Naive thymus-derived CD4-positive, alpha-beta T cell (primary cell): ENCODE results near the gene TBC1D10A. TPM values are rescaled to one million over a fixed set of nuclear protein-coding genes. Genes with fewer than 3 reads are reported as not detected.

ENCODE experiments used
- ATAC-seq: fragments of 150-1000 bp; cut with Tn5 transposase; 2 replicates; pipeline ENCODE4 v1.10.0; 2021; ENCODE audit warnings: mild to moderate bottlenecking, moderate library complexity
- CTCF ChIA-PET: fragments of 350-600 bp; sonication (Branson Sonifier 250); formaldehyde crosslinking; loops from one replicate; lab custom pipeline; 2021; ENCODE audit warnings: antibody characterized with exemption; lab: Charles Lee
- POLR2A ChIA-PET: fragments of 350-600 bp; sonication (Branson Sonifier 250); formaldehyde crosslinking; loops from one replicate; lab custom pipeline; 2021; ENCODE audit warnings: antibody characterized with exemption, inconsistent platforms; lab: Charles Lee
- DNase-seq, 9 donors: peaks; one replicate each; pipeline versions ENCODE4 v3.0.0 to v3.0.0-alpha.2; 2020 to 2022; ENCODE audit warnings: mixed read lengths in 1 of 9
- H3K27ac ChIP-seq: one replicate; pipeline ENCODE4 v1.7.0; 2013; ENCODE audit warnings: mild to moderate bottlenecking, low read depth, low read length, moderate library complexity
- H3K27me3 ChIP-seq, 2 donors: one replicate each; pipeline ENCODE4 v1.7.0; 2013; ENCODE audit warnings: low read length in 2 of 2, mild to moderate bottlenecking in 2 of 2, moderate library complexity in 2 of 2; ENCODE audit not compliant: control insufficient read depth in 2 of 2, insufficient read depth in 2 of 2
- H3K36me3 ChIP-seq, 3 experiments: 1 replicate in 2 of 3; 2 replicates in 1 of 3; pipeline ENCODE4 v1.7.0; 2013; ENCODE audit warnings: low read length in 3 of 3, mild to moderate bottlenecking in 3 of 3, moderate library complexity in 1 of 3; ENCODE audit not compliant: insufficient read depth in 3 of 3, control insufficient read depth in 2 of 3
- H3K4me1 ChIP-seq, 2 donors: one replicate each; pipeline ENCODE4 v1.7.0; 2013; ENCODE audit warnings: low read length in 2 of 2, mild to moderate bottlenecking in 2 of 2, moderate library complexity in 1 of 2; ENCODE audit not compliant: control insufficient read depth in 2 of 2, insufficient read depth in 2 of 2
- H3K4me3 ChIP-seq: 2 replicates; pipeline ENCODE4 v1.7.0; 2013; ENCODE audit warnings: mild to moderate bottlenecking, low read length
- H3K9me3 ChIP-seq, 3 experiments: 1 replicate in 2 of 3; 2 replicates in 1 of 3; pipeline ENCODE4 v1.7.0; 2013; ENCODE audit warnings: low read length in 3 of 3; ENCODE audit not compliant: control insufficient read depth in 2 of 3
- H3K27ac Mint-ChIP-seq, 9 donors: one replicate each; pipeline ENCODE4 v1.8.0; 2020 to 2022; ENCODE audit warnings: mixed read lengths in 9 of 9, mild to moderate bottlenecking in 8 of 9, moderate library complexity in 5 of 9, inconsistent platforms in 2 of 9
- H3K27me3 Mint-ChIP-seq, 5 donors: one replicate each; pipeline ENCODE4 v1.8.0; 2021 to 2022; ENCODE audit warnings: mixed read lengths in 5 of 5, mild to moderate bottlenecking in 1 of 5
- H3K36me3 Mint-ChIP-seq, 5 donors: one replicate each; pipeline ENCODE4 v1.8.0; 2020 to 2022; ENCODE audit warnings: mixed read lengths in 5 of 5, mild to moderate bottlenecking in 3 of 5, inconsistent platforms in 1 of 5
- H3K4me1 Mint-ChIP-seq, 7 donors: one replicate each; pipeline ENCODE4 v1.8.0; 2020 to 2022; ENCODE audit warnings: mixed read lengths in 7 of 7, mild to moderate bottlenecking in 3 of 7, inconsistent platforms in 1 of 7
- H3K4me3 Mint-ChIP-seq, 10 donors: one replicate each; pipeline ENCODE4 v1.8.0; 2020 to 2022; ENCODE audit warnings: mild to moderate bottlenecking in 10 of 10, mixed read lengths in 10 of 10, moderate library complexity in 6 of 10, inconsistent platforms in 2 of 10
- H3K9me3 Mint-ChIP-seq, 11 donors: one replicate each; pipeline ENCODE4 v1.8.0; 2020 to 2022; ENCODE audit warnings: mixed read lengths in 11 of 11, mild to moderate bottlenecking in 4 of 11, inconsistent platforms in 1 of 11, moderate library complexity in 1 of 11
- intact Hi-C, 2 donors: fragments of 100-400 bp; cut with micrococcal nuclease; formaldehyde crosslinking; loops; one replicate each; pipeline ENCODE4 v1.15.1; 2023
- polyA plus RNA-seq, 2 donors: library from polyadenylated mRNA; unstranded; fragments of 300-500 nt; fragmentation: Illumina TruSeq; gene quantifications; one replicate each; pipeline ENCODE4 v1.2.3, GENCODE V29; 2021
- total RNA-seq, 6 experiments: library from RNA in 5 of 6; stranded (reverse) in 5 of 6; gene quantifications; 1 replicate in 5 of 6; 2 replicates in 1 of 6; pipeline ENCODE4 v1.2.3 and lab custom pipeline; 2021 to 2026

TBC1D10A gene
- total and polyA plus RNA-seq, 7 experiments from 2014 or later: 47.2 to 84.7 (median 70.9) TPM

GRCh38 chr22:30279046-30279788 is 47.5 kb downstream of the TBC1D10A start:
- Histone ChIP-seq H3K36me3 (no peaks in the 10 kb centered on the region), H3K4me1 (peaks cover 5 to 24% of the 10 kb centered on the region in 2 donors), H3K27ac (no peak overlapping the region), H3K4me3 (no peak overlapping the region), H3K9me3 (no peaks in the 10 kb centered on the region), H3K27me3 (no peaks in the 10 kb centered on the region)
- Mint-ChIP-seq H3K4me3 (peak overlapping the region in 2 of 10 donors; percentile 19 to 37), H3K27ac (peak overlapping the region in 1 of 9 donors; percentile 22), H3K36me3 (peaks cover 0 to 38% (median 0%) of the 10 kb centered on the region in 5 donors), H3K27me3 (no peaks in the 10 kb centered on the region), H3K9me3 (peaks cover 0 to 2% (median 0%) of the 10 kb centered on the region in 11 donors), H3K4me1 (peaks cover 32 to 69% (median 37%) of the 10 kb centered on the region in 7 donors)
- ATAC-seq (peak; percentile 63), DNase-seq (no peak)
- POLR2A ChIA-PET: interaction anchor here (0.6 to 2.6 kb wide), 3 partner anchors 10 to 420 kb away, joined by 4 to 11 read pairs (median 4); partner anchors contain the start of genes CASTOR1 and OSM
- intact Hi-C loops: no loop called here
- CTCF ChIA-PET: interaction anchor here (0.6 to 1.5 kb wide), 4 partner anchors 9 to 711 kb away, joined by 3 to 7 read pairs (median 6); no protein-coding TSS in a partner anchor

DNA sequence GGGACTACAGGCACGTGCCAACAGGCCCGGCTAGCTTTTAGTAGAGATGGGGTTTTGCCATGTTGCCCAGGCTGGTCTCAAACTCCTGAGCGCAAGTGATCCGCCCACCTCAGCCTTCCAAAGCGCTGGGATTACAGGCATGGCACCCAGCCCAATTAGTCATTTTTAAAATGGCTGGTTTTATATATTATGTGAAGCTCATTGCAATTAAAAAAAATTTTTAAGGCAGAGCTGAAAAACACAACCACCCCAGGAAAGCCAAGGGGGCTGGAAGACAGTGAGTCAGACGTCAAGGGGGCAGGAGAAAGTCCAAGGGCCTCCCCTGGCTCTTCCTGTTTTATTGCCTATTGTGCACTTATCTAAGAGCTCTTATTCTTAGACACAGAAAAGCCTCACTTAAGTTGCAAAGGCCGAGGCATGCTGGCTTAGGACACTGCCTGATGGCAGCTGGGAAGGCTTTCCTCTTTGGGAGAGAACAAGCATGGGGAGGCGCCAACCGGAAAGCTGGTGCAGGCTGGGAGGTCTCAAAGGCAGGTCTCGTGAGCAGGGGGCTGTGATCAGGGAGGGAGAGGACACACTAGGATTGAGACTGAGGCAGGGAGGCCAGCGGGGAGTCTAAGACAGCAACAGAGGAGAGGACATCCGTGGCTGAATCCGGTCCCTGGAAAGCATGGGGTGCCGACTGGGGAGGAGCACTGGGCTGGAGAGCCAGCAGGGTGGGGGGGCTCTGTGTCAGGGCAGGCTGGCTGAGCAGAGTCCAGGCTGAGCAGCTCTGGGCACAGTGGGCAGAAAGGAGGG is 49.0 kb downstream of the TBC1D10A start:
- peaks cover 0 to 36% (median 0%) of the 10 kb centered on the region in 5 donors for H3K36me3 Mint-ChIP-seq

GRCh38 chr22:30276039-30276438 is 50.7 kb downstream of the TBC1D10A start:
- H3K4me3 Mint-ChIP-seq: peak overlapping the region; percentile 48 to 82 (median 78)
- no peaks in the 10 kb centered on the region for H3K9me3 ChIP-seq
- DNase-seq (peak in 1 of 9 donors; percentile 15), ATAC-seq (no peak)
- no peaks in the 10 kb centered on the region for H3K27me3 ChIP-seq
- CTCF ChIA-PET: interaction anchor here (0.6 to 3.4 kb wide), 3 partner anchors 11 to 48 kb away, joined by 5 to 20 read pairs (median 5); no protein-coding TSS in a partner anchor
- H3K4me1 ChIP-seq: peaks cover 5 to 15% of the 10 kb centered on the region in 2 donors
- peaks cover 38 to 73% (median 41%) of the 10 kb centered on the region in 7 donors for H3K4me1 Mint-ChIP-seq
- H3K27me3 Mint-ChIP-seq: no peaks in the 10 kb centered on the region
- intact Hi-C loops: no loop called here
- peaks cover 0 to 41% (median 0%) of the 10 kb centered on the region in 5 donors for H3K36me3 Mint-ChIP-seq
- peaks cover 0 to 6% (median 0%) of the 10 kb centered on the region in 11 donors for H3K9me3 Mint-ChIP-seq
- POLR2A ChIA-PET: interaction anchor here (0.5 to 2.0 kb wide), 4 partner anchors 8 to 37 kb away, joined by 3 to 6 read pairs (median 4); no protein-coding TSS in a partner anchor
- H3K4me3 ChIP-seq: peak overlapping the region; percentile 42
- H3K27ac ChIP-seq: peak overlapping the region; percentile 4
- peak overlapping the region; percentile 13 to 86 (median 75) for H3K27ac Mint-ChIP-seq
- H3K36me3 ChIP-seq: no peaks in the 10 kb centered on the region

More for the DNA sequence above, 49.0 kb downstream of the TBC1D10A start:
- no peaks in the 10 kb centered on the region for H3K27me3 ChIP-seq
- peaks cover 5 to 20% of the 10 kb centered on the region in 2 donors for H3K4me1 ChIP-seq
- H3K4me3 Mint-ChIP-seq: peak overlapping the region in 1 of 10 donors; percentile 53
- peak overlapping the region in 2 of 9 donors; percentile 43 to 56 for H3K27ac Mint-ChIP-seq
- ATAC-seq (no peak), DNase-seq (no peak)
- H3K9me3 Mint-ChIP-seq: peaks cover 0 to 2% (median 0%) of the 10 kb centered on the region in 11 donors
- ChIA-PET POLR2A (interaction anchor here (0.5 to 2.6 kb wide), 2 partner anchors 11 to 863 kb away, joined by 3 to 11 read pairs; partner anchors contain the start of gene OSM), CTCF (interaction anchor here (1.0 to 3.4 kb wide), 2 partner anchors 9 to 16 kb away, joined by 3 to 20 read pairs; no protein-coding TSS in a partner anchor)
- H3K4me3 ChIP-seq: no peak overlapping the region
- H3K36me3 ChIP-seq: no peaks in the 10 kb centered on the region
- no peaks in the 10 kb centered on the region for H3K27me3 Mint-ChIP-seq
- intact Hi-C loops: no loop called here
- no peak overlapping the region for H3K27ac ChIP-seq
- H3K4me1 Mint-ChIP-seq: peaks cover 36 to 71% (median 42%) of the 10 kb centered on the region in 7 donors
- H3K9me3 ChIP-seq: no peaks in the 10 kb centered on the region

DNA sequence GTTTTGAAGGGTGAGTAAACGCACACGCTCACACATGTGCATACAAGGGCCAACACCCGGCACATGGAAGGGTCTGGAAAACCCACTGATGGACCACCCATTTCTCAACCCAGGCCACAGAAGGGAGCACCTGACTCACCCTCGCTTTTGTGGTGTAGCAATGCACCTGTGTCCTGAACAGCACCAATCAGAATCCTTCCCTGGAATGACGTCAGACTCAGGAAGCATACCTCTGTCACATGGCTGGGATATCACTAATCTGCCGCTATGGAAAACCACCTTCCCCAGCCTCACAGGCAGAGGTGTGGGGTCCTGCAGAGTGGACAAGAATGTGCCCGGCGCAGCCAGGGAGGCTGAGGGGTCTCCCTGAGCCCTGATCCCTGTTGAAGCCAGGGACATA is 51.1 kb downstream of the TBC1D10A start:
- H3K4me3 ChIP-seq: peak overlapping the region; percentile 42
- H3K4me1 ChIP-seq: peaks cover 5 to 15% of the 10 kb centered on the region in 2 donors
- H3K36me3 Mint-ChIP-seq: peaks cover 0 to 43% (median 0%) of the 10 kb centered on the region in 5 donors
- no peak for ATAC-seq
- no peaks in the 10 kb centered on the region for H3K27me3 ChIP-seq
- H3K4me3 Mint-ChIP-seq: peak overlapping the region; percentile 41 to 82 (median 78)
- H3K27ac ChIP-seq: peak overlapping the region; percentile 4
- H3K4me1 Mint-ChIP-seq: peaks cover 38 to 75% (median 42%) of the 10 kb centered on the region in 7 donors
- H3K9me3 Mint-ChIP-seq: peaks cover 0 to 6% (median 0%) of the 10 kb centered on the region in 11 donors
- intact Hi-C loops: loop anchor here in 1 of 2 donors (1.0 kb wide), 1 partner anchor 12 kb away; no protein-coding TSS in a partner anchor
- no peaks in the 10 kb centered on the region for H3K9me3 ChIP-seq
- CTCF ChIA-PET: interaction anchor here (0.6 to 3.4 kb wide), 3 partner anchors 12 to 49 kb away, joined by 5 to 20 read pairs (median 5); no protein-coding TSS in a partner anchor
- no peaks in the 10 kb centered on the region for H3K27me3 Mint-ChIP-seq
- DNase-seq: peak in 3 of 9 donors; percentile 27 to 49 (median 41)
- no peaks in the 10 kb centered on the region for H3K36me3 ChIP-seq
- H3K27ac Mint-ChIP-seq: peak overlapping the region; percentile 13 to 86 (median 75)
- POLR2A ChIA-PET: interaction anchor here (0.5 to 2.0 kb wide), 4 partner anchors 8 to 38 kb away, joined by 3 to 6 read pairs (median 4); no protein-coding TSS in a partner anchor

GRCh38 chr22:30274437-30274812 is 52.3 kb downstream of the TBC1D10A start:
- ChIA-PET POLR2A (interaction anchor here (1.5 kb wide), 1 partner anchor 8 kb away, joined by 3 read pairs; no protein-coding TSS in a partner anchor), CTCF (no interaction called here)
- H3K4me1 ChIP-seq: peaks cover 5 to 15% of the 10 kb centered on the region in 2 donors
- no peaks in the 10 kb centered on the region for H3K27me3 Mint-ChIP-seq
- no peaks in the 10 kb centered on the region for H3K27me3 ChIP-seq
- no peak overlapping the region for H3K4me3 ChIP-seq
- DNase-seq (no peak), ATAC-seq (no peak)
- no peak overlapping the region for H3K27ac ChIP-seq
- H3K27ac Mint-ChIP-seq: peak overlapping the region in 7 of 9 donors; percentile 26 to 86 (median 73)
- peaks cover 34 to 74% (median 40%) of the 10 kb centered on the region in 7 donors for H3K4me1 Mint-ChIP-seq
- H3K36me3 ChIP-seq: no peaks in the 10 kb centered on the region
- H3K36me3 Mint-ChIP-seq: peaks cover 0 to 46% (median 0%) of the 10 kb centered on the region in 5 donors
- no peaks in the 10 kb centered on the region for H3K9me3 ChIP-seq
- intact Hi-C loops: no loop called here
- H3K9me3 Mint-ChIP-seq: peaks cover 0 to 6% (median 0%) of the 10 kb centered on the region in 11 donors
- H3K4me3 Mint-ChIP-seq: peak overlapping the region in 2 of 10 donors; percentile 7 to 42
